ENCODE measurements around the gene LRIT3. TPM values are rescaled to one million over a fixed set of nuclear protein-coding genes. Genes with fewer than 3 reads are reported as not detected.

Gene LRIT3
- total RNA-seq, 1 experiment from 2014 or later = 0.19 TPM

DNA sequence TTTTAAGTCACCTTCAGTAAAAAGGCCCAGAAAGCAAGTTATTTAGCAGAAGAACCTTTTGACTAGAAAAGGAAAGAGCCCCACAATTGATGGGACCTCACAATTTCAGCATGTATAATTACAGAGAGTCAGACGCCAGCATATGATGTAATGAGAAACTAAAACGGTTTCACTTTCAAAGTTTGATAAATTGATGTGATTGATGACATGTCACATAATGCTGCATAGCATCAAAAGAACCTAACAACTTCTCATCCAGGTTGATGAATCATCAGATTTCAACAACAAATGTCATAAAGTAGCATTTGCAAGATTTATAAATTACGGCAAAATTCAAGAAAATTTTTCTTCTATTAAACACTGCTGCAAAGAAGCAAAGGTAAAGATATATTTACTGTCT lies 36.2 kb upstream of the LRIT3 start:
- H3K27me3 ChIP-seq (ENCODE audit: low read length) = no peaks in the 10 kb centered on the region
- H3K9me2 ChIP-seq (replicated peaks; ENCODE audit: insufficient read depth, low read length) = no peaks in the 10 kb centered on the region
- H3K4me1 ChIP-seq (ENCODE audit: low read length) = peaks cover 14% of the 10 kb centered on the region
- H3K4me2 ChIP-seq (ENCODE audit: low read depth, low read length, poor library complexity, severe bottlenecking) = peak overlapping the region; percentile 24
- H3K9me3 ChIP-seq (ENCODE audit: low read length) = no peaks in the 10 kb centered on the region
- H3K27ac ChIP-seq (ENCODE audit: low read length) = no peak overlapping the region
- H4K20me1 ChIP-seq (ENCODE audit: insufficient read depth, low read depth, low read length) = no peaks in the 10 kb centered on the region
- H3K4me3 ChIP-seq (ENCODE audit: low read length) = no peak overlapping the region
- DNase-seq = no peak
- H3K9ac ChIP-seq (ENCODE audit: low read length) = no peak overlapping the region
- peak overlapping the region; percentile 37; the same call in 1 of the 2 replicates for H2AFZ ChIP-seq (ENCODE audit: low read length)
- H3K36me3 ChIP-seq (ENCODE audit: insufficient read depth, low read length) = no peaks in the 10 kb centered on the region
- peaks cover 13% of the 10 kb centered on the region for H3K79me2 ChIP-seq (ENCODE audit: low read length)

DNA sequence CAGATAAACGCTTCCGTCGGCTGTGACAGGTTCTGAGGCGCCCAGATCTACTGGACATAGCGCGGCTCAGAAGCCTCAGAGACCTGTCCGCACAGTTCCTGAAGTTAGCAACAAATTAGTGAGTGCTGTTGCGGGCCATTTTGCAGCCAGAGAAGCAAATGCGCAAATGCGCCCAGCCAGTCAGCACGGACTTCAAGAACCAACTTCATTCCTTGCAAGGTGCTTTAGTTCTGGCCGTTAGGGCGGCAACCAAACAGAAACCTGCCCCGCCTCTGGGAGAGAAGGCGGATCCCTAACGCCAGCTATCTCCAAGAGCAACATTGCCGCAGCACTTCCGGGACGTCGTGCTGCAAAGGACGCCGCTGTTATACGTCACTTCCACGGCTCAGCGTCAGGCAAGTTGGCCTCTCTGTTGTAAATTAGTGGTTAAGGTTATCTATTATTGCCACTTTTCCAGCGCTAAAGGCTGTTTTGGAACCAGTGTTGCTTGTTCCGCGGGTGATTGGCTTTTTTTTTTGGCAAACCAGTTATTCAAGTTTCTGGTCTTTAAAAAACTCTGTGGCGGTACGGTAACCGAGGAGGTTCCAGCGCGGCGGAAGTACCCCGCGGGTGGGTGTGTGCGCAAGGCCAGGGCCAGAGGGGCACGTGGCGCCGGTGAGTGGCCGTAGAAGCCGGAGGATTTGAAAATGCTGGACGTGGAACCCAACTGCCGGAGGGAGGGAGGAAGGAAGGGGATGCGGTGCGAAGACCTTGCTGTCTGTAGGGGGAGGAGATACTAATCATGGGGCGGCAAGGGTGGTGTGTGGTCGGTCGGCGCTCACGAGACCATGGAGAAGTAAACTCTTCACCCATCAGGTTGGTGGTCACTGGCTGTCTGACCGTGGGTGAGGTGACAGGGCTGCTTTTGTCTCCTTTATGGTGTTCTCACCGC lies 32.5 kb upstream of the LRIT3 start, which contains the start of gene GAR1:
TSS of gene GAR1 (plus strand) at position 612 of the 931 bp plus-strand sequence. CDS start 403 bp downstream, outside the sequence.
- peak within 1 kb of the TSS; percentile 74 for H3K4me3 ChIP-seq (ENCODE audit: low read length)
- peak within 1 kb of the TSS; percentile 86 for H3K4me2 ChIP-seq (ENCODE audit: low read depth, low read length, poor library complexity, severe bottlenecking)
- no peaks in the 10 kb centered on the region for H3K9me2 ChIP-seq (replicated peaks; ENCODE audit: insufficient read depth, low read length)
- peak within 1 kb of the TSS; percentile 95 for H3K9ac ChIP-seq (ENCODE audit: low read length)
- H3K9me3 ChIP-seq (ENCODE audit: low read length) = no peaks in the 10 kb centered on the region
- H2AFZ ChIP-seq (ENCODE audit: low read length) = peak within 1 kb of the TSS; percentile 89
- H3K27ac ChIP-seq (ENCODE audit: low read length) = peak within 1 kb of the TSS; percentile 59
- peak; percentile 96 for DNase-seq
- peaks cover 51% of the 10 kb centered on the region for H3K79me2 ChIP-seq (ENCODE audit: low read length)
- H3K36me3 ChIP-seq (ENCODE audit: insufficient read depth, low read length) = peaks cover 25% of the 10 kb centered on the region
- H3K27me3 ChIP-seq (ENCODE audit: low read length) = no peaks in the 10 kb centered on the region
- H4K20me1 ChIP-seq (ENCODE audit: insufficient read depth, low read depth, low read length) = no peaks in the 10 kb centered on the region
- H3K4me1 ChIP-seq (ENCODE audit: low read length) = peaks cover 27% of the 10 kb centered on the region

DNA sequence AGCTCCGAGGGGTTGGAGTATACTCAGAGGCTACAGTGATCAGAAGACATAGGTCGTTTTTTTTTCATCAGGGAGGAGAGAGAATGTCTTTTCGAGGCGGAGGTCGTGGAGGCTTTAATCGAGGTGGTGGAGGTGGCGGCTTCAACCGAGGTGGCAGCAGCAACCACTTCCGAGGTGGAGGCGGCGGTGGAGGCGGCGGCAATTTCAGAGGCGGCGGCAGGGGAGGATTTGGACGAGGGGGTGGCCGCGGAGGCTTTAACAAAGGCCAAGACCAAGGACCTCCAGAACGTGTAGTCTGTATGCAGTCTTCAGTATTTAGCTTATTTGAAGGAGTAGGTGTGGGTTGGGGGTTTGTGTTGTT lies 31.8 kb upstream of the LRIT3 start:
- H3K9ac ChIP-seq (ENCODE audit: low read length) = peak overlapping the region; percentile 95
- H3K27ac ChIP-seq (ENCODE audit: low read length) = peak overlapping the region; percentile 59; the same call in 1 of the 2 replicates
- H3K79me2 ChIP-seq (ENCODE audit: low read length) = peaks cover 55% of the 10 kb centered on the region
- H3K4me3 ChIP-seq (ENCODE audit: low read length) = peak overlapping the region; percentile 74
- no peaks in the 10 kb centered on the region for H3K9me2 ChIP-seq (replicated peaks; ENCODE audit: insufficient read depth, low read length)
- H3K4me1 ChIP-seq (ENCODE audit: low read length) = peaks cover 27% of the 10 kb centered on the region
- H3K27me3 ChIP-seq (ENCODE audit: low read length) = no peaks in the 10 kb centered on the region
- peak overlapping the region; percentile 28; the same call in 1 of the 2 replicates for H2AFZ ChIP-seq (ENCODE audit: low read length)
- H3K4me2 ChIP-seq (ENCODE audit: low read depth, low read length, poor library complexity, severe bottlenecking) = peak overlapping the region; percentile 86
- H3K36me3 ChIP-seq (ENCODE audit: insufficient read depth, low read length) = peaks cover 31% of the 10 kb centered on the region
- H4K20me1 ChIP-seq (ENCODE audit: insufficient read depth, low read depth, low read length) = no peaks in the 10 kb centered on the region
- H3K9me3 ChIP-seq (ENCODE audit: low read length) = no peaks in the 10 kb centered on the region
- DNase-seq = peak; percentile 67

DNA sequence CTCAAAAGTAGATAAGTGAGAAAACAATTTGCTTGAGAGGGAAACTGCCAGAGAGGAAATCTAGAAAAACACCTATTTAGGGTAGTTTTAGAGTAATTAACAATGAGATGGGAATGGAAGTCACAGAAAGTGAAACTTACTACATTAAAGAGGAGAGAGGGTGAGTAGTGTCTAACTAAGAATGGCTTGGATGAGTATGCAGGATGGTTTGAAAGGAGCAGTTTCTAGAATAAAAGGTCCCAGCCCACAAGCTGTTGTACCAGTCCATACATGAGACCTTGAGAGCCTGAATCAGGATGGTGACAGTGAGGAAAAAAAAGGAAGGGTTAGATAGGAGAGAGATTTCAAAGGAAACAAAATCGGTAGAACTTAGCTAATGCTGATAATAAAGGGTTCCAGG lies 31.0 kb upstream of the LRIT3 start:
- H2AFZ ChIP-seq (ENCODE audit: low read length) = no peak overlapping the region
- H3K4me2 ChIP-seq (ENCODE audit: low read depth, low read length, poor library complexity, severe bottlenecking) = peak overlapping the region; percentile 86
- H3K9ac ChIP-seq (ENCODE audit: low read length) = peak overlapping the region; percentile 95
- H3K27ac ChIP-seq (ENCODE audit: low read length) = no peak overlapping the region; the same call in 1 of the 2 replicates
- peak overlapping the region; percentile 74 for H3K4me3 ChIP-seq (ENCODE audit: low read length)
- H3K9me3 ChIP-seq (ENCODE audit: low read length) = no peaks in the 10 kb centered on the region
- no peaks in the 10 kb centered on the region for H3K9me2 ChIP-seq (replicated peaks; ENCODE audit: insufficient read depth, low read length)
- H3K36me3 ChIP-seq (ENCODE audit: insufficient read depth, low read length) = peaks cover 37% of the 10 kb centered on the region
- peaks cover 58% of the 10 kb centered on the region for H3K79me2 ChIP-seq (ENCODE audit: low read length)
- H3K27me3 ChIP-seq (ENCODE audit: low read length) = no peaks in the 10 kb centered on the region
- no peaks in the 10 kb centered on the region for H4K20me1 ChIP-seq (ENCODE audit: insufficient read depth, low read depth, low read length)
- no peak for DNase-seq
- H3K4me1 ChIP-seq (ENCODE audit: low read length) = peaks cover 23% of the 10 kb centered on the region

DNA sequence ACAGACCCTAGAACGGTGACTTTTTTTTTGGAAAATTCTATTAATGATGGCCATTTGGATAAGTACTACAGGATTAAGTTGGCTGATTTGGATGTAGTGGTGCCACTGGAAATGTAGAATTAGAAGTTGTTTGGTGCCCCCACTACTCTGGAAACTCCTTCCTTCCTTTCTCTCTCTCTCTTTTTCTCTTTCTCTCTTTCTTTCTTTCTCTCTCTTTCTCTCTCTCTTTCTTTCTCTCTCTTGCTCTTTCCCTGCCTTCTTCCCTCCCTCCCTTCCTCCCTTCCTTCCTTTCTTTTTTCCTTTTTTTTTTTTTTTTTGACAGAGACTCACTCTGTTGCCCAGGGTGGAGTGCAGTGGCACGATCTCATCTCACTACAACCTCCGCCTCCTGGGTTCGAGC lies 29.6 kb upstream of the LRIT3 start:
- peaks cover 22% of the 10 kb centered on the region for H3K4me1 ChIP-seq (ENCODE audit: low read length)
- no peak overlapping the region for H2AFZ ChIP-seq (ENCODE audit: low read length)
- no peak for DNase-seq
- no peak overlapping the region for H3K27ac ChIP-seq (ENCODE audit: low read length)
- H3K9me2 ChIP-seq (replicated peaks; ENCODE audit: insufficient read depth, low read length) = no peaks in the 10 kb centered on the region
- no peak overlapping the region for H3K9ac ChIP-seq (ENCODE audit: low read length)
- no peaks in the 10 kb centered on the region for H3K27me3 ChIP-seq (ENCODE audit: low read length)
- no peaks in the 10 kb centered on the region for H4K20me1 ChIP-seq (ENCODE audit: insufficient read depth, low read depth, low read length)
- H3K36me3 ChIP-seq (ENCODE audit: insufficient read depth, low read length) = peaks cover 45% of the 10 kb centered on the region
- no peaks in the 10 kb centered on the region for H3K9me3 ChIP-seq (ENCODE audit: low read length)
- no peak overlapping the region for H3K4me2 ChIP-seq (ENCODE audit: low read depth, low read length, poor library complexity, severe bottlenecking)
- H3K4me3 ChIP-seq (ENCODE audit: low read length) = no peak overlapping the region
- peaks cover 60% of the 10 kb centered on the region for H3K79me2 ChIP-seq (ENCODE audit: low read length)

DNA sequence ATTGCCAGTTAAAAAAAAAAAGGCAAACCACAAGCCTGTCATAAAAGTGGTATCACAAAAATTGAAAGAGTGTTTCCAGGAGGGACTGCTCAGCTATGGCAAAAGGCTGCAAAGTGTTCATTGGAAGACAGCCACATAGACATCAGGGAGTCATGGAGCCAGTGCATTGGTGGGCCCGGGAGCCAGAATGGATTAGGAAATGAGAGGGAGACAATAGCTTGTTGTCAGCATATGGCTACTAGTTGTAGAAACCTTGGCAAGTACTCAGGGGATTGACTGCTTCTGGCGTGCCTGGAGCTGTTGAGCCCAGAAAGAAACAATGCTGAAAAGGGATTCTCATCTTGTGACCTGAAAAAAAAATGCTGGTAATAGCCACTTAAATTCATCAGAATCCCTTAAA lies 27.3 kb upstream of the LRIT3 start:
- H3K4me1 ChIP-seq (ENCODE audit: low read length) = peaks cover 17% of the 10 kb centered on the region
- H3K79me2 ChIP-seq (ENCODE audit: low read length) = peaks cover 58% of the 10 kb centered on the region
- no peak overlapping the region for H3K4me2 ChIP-seq (ENCODE audit: low read depth, low read length, poor library complexity, severe bottlenecking)
- no peak overlapping the region for H2AFZ ChIP-seq (ENCODE audit: low read length)
- no peak for DNase-seq
- no peaks in the 10 kb centered on the region for H3K9me3 ChIP-seq (ENCODE audit: low read length)
- H3K4me3 ChIP-seq (ENCODE audit: low read length) = no peak overlapping the region
- no peak overlapping the region for H3K9ac ChIP-seq (ENCODE audit: low read length)
- H3K9me2 ChIP-seq (replicated peaks; ENCODE audit: insufficient read depth, low read length) = no peaks in the 10 kb centered on the region
- no peaks in the 10 kb centered on the region for H4K20me1 ChIP-seq (ENCODE audit: insufficient read depth, low read depth, low read length)
- H3K27ac ChIP-seq (ENCODE audit: low read length) = no peak overlapping the region
- peaks cover 63% of the 10 kb centered on the region for H3K36me3 ChIP-seq (ENCODE audit: insufficient read depth, low read length)
- no peaks in the 10 kb centered on the region for H3K27me3 ChIP-seq (ENCODE audit: low read length)

DNA sequence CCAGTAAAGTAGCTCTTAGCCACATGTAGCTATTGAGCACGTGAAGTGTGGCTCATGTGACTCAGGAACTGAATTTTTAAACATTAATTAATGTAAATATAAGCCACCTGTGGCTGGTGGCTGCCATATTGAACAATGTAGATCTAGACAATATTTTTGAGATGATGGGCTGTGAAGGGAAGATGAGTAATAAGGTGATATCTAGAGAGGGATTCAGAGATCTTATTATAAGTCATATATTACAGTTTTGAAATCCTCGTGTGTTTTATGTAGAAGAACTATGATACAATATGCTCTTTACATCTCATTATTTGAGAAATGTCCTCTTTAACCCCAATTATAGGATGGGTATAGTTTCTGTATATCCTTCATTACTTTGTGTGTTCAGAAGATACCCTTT lies 26.7 kb upstream of the LRIT3 start:
- H3K9me2 ChIP-seq (replicated peaks; ENCODE audit: insufficient read depth, low read length) = no peaks in the 10 kb centered on the region
- no peaks in the 10 kb centered on the region for H4K20me1 ChIP-seq (ENCODE audit: insufficient read depth, low read depth, low read length)

DNA sequence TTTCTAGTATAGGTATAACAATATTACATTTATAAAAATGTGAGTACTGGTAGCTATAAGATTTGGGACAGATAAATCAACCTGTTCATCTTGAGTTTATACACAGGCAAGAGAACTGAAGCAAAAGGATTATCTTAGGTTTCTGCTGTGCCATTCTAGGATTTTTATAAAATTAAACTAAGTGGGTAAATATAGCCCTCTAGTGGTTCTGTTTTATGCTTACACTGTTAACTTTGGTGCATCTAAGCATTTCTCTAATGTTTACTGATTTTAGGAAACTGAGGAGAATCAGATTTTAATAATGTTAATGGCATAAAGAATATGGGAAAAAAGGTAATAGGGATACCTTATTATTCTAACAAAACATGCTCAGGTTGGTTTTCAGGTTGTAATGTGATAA lies 21.2 kb upstream of the LRIT3 start:
- Histone ChIP-seq H3K27me3 (ENCODE audit: low read length) (no peaks in the 10 kb centered on the region), H3K27ac (ENCODE audit: low read length) (no peak overlapping the region), H3K36me3 (ENCODE audit: insufficient read depth, low read length) (peaks cover 30% of the 10 kb centered on the region; the same call in 1 of the 2 replicates), H3K4me2 (ENCODE audit: low read depth, low read length, poor library complexity, severe bottlenecking) (no peak overlapping the region), H3K4me3 (ENCODE audit: low read length) (no peak overlapping the region), H4K20me1 (ENCODE audit: insufficient read depth, low read depth, low read length) (no peaks in the 10 kb centered on the region), H3K79me2 (ENCODE audit: low read length) (peaks cover 2% of the 10 kb centered on the region; the same call in 1 of the 2 replicates), H3K9me2 (replicated peaks; ENCODE audit: insufficient read depth, low read length) (no peaks in the 10 kb centered on the region), H3K4me1 (ENCODE audit: low read length) (no peaks in the 10 kb centered on the region), H3K9ac (ENCODE audit: low read length) (no peak overlapping the region), H3K9me3 (ENCODE audit: low read length) (no peaks in the 10 kb centered on the region), H2AFZ (ENCODE audit: low read length) (no peak overlapping the region)
- DNase-seq = peak; percentile 75

More for the DNA sequence above, 26.7 kb upstream of the LRIT3 start:
- no peaks in the 10 kb centered on the region for H3K27me3 ChIP-seq (ENCODE audit: low read length)
- H3K36me3 ChIP-seq (ENCODE audit: insufficient read depth, low read length) = peaks cover 64% of the 10 kb centered on the region
- no peak overlapping the region for H3K4me2 ChIP-seq (ENCODE audit: low read depth, low read length, poor library complexity, severe bottlenecking)
- peaks cover 17% of the 10 kb centered on the region for H3K4me1 ChIP-seq (ENCODE audit: low read length)
- no peak overlapping the region for H3K4me3 ChIP-seq (ENCODE audit: low read length)
- H3K79me2 ChIP-seq (ENCODE audit: low read length) = peaks cover 52% of the 10 kb centered on the region
- DNase-seq = no peak
- no peaks in the 10 kb centered on the region for H3K9me3 ChIP-seq (ENCODE audit: low read length)
- H3K9ac ChIP-seq (ENCODE audit: low read length) = no peak overlapping the region
- no peak overlapping the region for H2AFZ ChIP-seq (ENCODE audit: low read length)
- no peak overlapping the region for H3K27ac ChIP-seq (ENCODE audit: low read length)
